ENCODE measurements around the gene DMC1.
"Not testable (repeated sequence)": the region's sequence is repeated elsewhere in the genome, so short reads cannot be mapped to it uniquely, and the experiment has no call there.

The DMC1 gene, protein sequence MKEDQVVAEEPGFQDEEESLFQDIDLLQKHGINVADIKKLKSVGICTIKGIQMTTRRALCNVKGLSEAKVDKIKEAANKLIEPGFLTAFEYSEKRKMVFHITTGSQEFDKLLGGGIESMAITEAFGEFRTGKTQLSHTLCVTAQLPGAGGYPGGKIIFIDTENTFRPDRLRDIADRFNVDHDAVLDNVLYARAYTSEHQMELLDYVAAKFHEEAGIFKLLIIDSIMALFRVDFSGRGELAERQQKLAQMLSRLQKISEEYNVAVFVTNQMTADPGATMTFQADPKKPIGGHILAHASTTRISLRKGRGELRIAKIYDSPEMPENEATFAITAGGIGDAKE

GRCh38 chr22:38569972-38570778 is at the start of gene DMC1:
DMC1 (minus strand) TSS chr22:38570183; CDS start chr22:38568256, 1,927 bp downstream.
- DNase-seq, result peak; percentile 95

DNA sequence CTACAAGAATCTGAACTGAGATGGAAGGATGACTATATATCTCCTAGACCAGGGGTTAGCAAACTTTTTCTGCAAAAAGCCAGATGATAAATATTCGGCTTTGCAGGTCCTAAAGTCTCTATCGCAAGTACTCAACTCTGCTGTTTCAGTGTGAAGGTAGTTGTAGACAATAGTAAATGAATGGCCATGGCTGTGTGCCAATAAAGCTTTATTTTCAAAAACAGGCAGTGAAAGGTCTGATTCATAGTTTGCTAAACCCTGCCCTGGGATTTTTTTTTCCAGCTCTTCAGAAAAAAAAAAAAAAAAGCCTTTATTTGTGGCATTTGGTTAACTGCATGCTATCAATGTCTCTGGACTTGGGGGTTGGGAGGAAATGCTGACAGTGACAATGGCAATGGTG is 48.7 kb upstream of the DMC1 start:
- DNase-seq, result no peak

DNA sequence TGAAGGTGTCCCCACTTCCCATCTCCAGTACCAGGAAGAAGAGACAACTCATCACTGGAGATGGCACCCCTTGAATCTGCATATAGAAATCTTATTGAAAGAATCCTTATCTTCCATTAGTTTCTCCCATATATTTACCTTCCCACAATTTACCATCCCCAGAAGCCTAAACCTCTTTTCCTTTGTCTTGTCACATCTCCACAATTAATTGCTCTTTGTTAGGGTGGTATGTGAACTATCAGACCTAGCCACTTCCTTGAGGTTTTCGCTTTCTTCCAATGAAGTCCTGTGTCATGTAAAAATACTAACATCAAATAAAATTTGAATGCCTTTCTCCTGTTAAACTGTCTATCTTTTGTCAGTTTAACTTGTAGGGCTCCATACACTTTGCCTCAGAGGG is 48.3 kb upstream of the DMC1 start:
- no peak for DNase-seq

GRCh38 chr22:38615064-38615405 is 45.1 kb upstream of the DMC1 start:
- not testable (repeated sequence) for DNase-seq

DNA sequence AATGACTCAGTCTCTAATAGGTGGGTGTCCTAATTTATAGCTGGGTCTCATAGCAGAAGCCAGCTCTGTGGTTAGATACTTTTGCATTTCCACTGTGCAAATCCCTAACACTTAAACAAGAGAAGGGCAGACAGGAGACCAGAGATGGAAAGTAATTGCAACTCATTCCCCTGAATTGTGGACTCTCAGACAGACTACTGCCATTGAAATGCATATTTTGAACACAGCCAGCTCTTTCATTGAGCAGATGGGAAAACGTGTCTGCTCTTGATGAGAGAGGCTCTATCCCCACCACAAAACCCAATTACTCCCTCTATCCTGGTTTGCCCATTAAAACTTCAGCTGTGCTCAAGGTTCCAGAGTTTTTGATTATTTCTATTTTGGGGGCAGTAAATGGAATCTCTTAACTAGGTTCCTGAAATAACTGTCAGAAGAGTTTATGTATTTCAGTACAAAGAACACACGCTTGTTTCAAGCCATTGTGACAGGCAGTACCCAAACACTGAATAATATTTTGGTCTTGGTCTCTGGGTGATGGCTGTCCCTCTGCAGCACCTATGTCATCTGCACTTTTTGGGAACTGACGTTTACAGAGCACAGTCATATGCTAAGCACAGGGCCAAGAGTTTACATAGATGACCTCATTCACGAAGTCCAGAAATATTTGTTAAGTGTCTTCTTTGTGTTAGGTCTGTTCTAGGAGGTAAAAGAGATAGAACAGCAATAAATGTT is 44.5 kb upstream of the DMC1 start:
- DNase-seq, result peak; percentile 14

DNA sequence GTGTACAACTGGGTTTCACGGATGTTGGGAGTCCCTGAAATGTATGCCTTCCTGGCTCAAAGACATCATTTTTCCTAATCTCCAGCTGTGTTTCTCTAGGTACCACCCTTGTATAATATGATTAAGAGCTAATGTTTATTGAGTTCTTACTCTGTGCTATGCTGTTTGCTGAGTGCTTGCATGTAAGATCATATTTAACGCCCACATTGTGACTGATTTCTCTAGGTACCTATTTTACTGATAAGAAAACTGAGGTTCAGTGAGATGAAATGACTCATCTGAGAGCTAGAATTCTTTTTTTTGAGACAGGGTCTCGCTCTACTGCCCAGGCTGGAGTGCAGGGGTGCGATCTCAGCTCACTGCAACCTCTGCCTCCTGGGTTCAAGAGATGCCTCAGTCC is 43.6 kb upstream of the DMC1 start:
- no peak for DNase-seq

DNA sequence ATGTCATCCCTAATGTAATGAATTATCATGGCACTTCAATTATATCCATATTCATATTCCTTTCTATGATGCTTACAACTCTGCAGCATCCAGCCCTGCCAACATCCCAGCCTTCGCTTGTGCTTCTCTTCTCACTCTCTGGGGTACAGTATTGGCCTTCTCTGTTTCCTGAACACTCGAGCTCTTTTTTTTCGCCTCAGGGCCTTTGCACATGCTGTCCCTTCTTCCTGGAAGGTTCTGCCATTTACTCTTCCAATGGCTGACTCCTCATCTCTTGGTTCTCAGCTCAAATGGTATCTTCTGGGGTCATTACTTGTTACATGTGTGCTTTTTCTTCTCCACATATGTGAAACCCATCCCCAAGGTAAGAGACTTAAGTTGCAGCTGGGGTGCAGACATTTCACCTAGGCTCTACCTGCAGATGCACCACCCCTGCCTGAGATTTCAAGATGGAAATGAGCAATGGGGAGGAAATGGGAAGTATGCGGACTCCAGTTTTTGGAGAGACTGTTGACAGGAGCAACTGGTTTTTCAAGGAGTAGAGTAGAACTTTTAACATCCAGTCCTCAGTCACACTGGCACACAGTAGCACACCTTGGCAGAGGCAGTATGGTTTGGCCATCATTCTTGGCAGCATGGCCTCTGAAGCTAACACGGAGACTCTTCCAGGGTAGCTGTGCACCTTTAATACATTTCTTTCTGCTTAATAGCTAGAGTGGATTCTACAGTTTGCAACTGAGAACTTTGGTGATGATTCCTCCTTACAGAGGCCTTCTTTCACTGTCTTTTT is 42.4 kb upstream of the DMC1 start:
- no peak for DNase-seq

DNA sequence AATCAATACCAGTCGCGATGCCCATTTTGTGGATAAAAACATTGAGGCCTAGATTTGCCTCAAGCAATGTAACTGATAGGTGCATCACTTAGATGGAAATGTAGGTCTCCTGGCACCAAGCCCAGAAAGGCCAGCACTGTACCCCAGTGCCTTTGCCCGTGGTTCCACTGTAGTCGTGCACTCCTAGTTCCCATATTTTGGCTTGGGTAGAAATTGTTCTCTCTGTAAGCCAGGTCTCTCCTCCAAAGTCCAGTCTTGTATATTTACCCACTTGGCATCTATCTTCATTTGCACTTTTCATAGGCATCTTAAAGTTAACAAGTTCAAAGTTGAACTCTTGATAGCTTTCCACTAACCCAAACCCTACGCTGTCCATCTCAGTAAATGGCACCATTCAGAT is 41.6 kb upstream of the DMC1 start:
- DNase-seq, result no peak

DNA sequence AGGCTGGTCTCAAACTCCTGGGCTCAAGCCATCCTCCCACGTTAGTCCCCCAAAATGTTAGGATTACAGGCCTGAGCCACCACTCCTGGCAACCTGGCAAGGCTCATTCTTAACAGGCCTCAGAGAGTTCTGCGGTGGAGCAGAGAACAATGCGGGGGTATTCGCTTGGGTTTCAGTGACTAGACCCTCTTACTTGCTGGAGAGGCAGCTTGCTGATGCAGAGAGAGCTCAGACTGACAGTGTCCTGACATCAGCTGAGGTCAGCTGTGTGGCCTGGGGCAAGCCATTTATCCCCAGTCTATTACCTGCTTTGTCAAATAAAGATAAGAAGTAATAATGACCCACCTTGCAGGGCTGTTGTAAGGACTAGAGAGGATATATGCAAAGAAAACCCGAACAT is 40.3 kb upstream of the DMC1 start:
- no peak for DNase-seq

- no peak for DNase-seq
These were observed 39.2 kb upstream of the DMC1 start for GRCh38 chr22:38608992-38609750.

GRCh38 chr22:38607680-38608079 is 37.7 kb upstream of the DMC1 start:
- DNase-seq, result no peak

DNA sequence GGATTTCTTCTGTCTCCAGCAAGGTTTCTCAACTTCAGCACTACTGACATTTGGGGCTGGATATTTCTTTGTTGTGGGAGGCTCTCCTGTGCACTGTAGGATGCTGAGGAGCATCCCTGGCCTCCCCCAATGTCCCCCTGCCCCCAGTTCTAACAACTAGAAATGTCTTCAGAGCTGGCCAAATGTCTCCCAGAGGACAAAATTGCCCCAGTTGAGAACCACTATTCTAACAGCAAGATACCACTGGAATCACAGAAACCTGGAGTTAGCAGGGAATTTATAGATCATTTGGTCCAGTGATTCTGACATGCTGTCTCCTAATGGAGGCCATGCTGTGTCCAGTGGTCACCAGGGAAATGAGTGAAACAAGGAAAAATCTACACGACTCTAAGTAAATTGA is 32.2 kb upstream of the DMC1 start:
- DNase-seq, result no peak

DNA sequence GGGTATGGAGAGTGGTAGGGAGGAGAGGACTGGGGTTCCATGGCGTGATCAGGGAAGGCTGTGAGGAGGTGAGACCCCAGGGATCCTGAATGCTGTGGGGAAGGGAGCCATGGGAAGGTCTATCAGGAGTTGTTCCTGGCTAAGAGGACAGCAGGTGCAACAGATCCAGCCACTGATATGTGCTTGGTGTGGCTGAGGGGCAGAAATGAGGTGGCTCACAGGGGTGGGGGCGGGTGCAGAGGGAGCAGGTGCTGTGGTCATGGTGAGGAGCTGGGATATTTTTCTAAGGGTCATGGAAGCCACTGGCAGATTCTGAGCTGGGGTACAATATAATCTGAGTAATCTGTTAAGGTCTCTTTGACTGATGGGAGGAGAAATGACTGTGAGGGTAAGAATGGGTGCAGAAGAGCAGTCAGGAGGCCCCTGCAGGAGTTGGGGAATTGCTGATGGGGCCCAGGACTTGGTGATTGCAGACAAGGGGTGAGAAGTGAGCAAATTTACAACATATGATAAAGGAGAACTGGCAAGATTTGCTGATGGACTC is 31.3 kb upstream of the DMC1 start:
- no peak for DNase-seq

GRCh38 chr22:38599466-38599865 is 29.5 kb upstream of the DMC1 start:
- no peak for DNase-seq

DNA sequence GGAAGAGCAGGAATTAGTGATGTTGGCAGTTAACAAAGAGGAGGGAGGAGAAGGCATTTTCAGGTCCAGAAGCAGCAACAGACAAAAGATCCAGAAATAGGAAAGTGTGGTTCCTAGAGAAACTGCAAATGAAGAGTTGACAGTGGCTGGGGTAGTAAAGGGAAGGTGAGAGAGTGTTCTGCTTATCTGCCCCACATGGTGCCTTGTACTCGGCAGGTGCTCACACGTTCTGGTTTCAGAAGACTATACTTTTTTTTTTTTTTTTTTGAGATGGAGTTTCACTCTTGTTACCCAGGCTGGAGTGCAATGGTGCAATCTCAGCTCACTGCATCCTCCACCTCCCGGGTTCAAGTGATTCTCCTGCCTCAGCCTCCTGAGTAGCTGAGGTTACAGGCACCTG is 12.9 kb upstream of the DMC1 start:
- not testable (repeated sequence) for DNase-seq

DNA sequence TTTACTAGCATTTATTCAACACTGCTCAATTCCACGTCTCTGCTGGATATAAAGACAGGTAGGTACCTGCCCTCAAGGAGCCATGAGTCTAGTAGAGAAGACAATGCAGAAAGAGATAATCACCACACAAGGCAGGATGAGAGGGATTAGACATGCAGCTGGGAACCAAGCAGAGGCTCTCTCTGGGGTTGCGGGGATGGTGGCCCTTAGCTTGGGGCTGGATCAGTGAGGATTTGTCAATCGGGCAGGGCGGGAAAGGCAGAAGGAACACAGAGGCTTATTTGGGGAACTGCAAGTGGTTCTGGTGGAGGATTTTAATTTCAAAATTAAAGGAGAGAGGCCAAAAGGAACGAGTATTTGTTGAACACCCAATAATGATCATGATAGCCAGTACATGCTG is 8.5 kb upstream of the DMC1 start:
- DNase-seq, result no peak

- DNase-seq, result peak; percentile 51
These were observed 2.1 kb upstream of the DMC1 start for GRCh38 chr22:38572065-38572464.

DNA sequence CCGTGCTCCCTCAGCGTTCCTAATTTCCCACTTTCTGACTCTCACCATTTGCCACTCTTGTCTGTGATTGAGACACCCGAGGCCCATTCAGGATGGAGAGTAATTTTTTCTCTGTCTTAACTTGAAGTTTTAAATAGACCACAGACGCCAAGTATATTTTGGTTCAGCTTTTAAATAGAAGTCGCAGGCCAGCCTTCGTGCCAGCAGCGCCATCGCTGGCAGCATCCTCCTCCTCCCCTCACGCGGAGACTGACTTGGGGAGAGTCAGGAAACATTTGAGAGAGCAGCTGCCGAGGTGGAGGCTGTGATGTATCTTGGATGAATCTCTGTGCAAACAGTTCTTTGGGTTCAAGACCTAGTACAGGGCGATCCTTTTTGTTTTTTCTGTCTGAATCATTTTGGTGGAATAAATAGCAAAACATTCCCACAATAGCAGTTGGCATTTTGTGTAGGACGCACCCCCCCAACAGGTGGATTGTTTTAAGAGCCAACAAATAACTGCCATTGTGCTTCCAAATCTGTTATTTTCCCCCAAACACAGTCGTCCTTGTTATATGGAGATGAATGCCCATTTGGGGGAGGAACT is 889 bp upstream of the DMC1 start:
- DNase-seq, result peak; percentile 44

DNA sequence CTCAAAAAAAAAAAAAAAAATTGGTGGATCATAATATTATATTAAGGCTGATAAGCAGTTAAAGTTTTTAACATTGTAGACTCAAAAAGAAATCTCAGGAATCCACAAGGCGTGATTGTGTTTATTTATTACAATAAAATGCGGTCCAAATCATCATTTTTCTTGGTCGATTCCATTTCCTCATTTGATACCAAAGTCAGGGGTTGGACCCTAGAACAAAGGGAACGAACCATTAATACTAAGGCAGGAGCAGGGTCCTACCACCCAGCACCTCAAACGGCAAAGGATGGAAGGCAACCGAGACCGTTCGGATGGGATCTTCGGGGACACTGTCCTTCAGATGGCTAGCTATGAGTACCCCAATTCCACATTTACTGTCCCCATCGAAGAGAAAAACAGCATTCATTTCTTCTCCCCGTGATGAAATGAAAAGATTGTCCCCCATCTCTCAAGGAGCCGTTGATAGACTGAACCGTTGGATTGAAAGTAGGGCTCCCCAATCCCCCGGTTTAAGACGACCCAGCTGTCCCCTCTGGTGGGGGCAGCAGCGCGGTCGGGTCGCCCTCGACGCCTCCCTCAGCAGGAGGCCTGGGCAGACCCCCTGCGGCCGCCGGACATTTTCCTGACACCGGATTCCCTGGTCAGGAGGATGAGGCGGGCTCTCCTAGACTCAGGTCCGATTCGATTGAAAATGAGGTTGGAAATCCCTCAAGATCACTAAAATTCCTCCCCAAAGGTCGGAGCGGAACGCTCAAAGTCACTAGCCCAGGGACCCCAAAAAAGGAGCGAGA is 607 bp downstream of the DMC1 start:
- no peak for DNase-seq

DNA sequence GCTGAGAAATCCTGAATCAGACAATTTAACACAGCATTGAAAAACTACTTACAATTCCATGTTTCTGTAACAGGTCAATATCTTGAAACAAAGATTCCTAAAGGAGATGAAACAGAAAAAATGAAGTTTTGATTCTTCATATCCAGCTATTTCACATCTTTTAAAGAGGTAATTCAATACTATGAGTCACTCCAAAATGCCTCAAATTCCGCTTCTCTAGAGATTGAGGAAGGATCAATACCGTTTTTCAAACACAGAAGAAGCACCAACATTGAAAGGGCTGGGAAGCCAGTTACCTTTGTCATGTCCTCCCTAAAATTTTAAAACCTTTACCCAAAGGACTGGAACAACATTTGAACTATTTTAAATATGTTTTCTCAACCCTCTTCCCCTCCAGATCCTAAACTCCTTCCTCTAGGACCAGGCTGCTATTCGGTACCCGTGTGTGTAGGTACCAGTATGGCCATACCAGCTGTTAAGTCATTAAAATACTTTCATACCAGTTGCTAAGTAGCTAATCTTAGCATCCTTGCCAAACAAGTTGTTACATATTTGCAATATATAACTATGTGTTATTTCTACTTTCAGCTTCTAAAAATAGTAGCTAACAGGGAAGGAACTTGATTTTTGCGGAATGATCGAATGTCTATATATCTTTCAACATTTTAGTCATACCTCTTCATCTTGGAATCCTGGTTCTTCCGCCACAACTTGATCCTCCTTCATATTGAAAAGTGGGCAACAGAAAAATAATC is 2.3 kb downstream of the DMC1 start:
- no peak for DNase-seq

Data from EL (cell line).